H1 (cell line): ENCODE results near the gene SCGB1A1. TPM values are rescaled to one million over a fixed set of nuclear protein-coding genes. Genes with fewer than 3 reads are reported as not detected.

ENCODE experiments used
- CTCF ChIA-PET: fragments of 300-600 bp; sonication (Branson Sonifier 250); formaldehyde crosslinking; loops from one replicate; lab custom pipeline; 2021; ENCODE audit not compliant: partially characterized antibody; lab: Charles Lee
- POLR2A ChIA-PET: fragments of 300-600 bp; sonication (Branson Sonifier 250); formaldehyde crosslinking; loops from one replicate; lab custom pipeline; 2021; ENCODE audit warnings: inconsistent platforms; ENCODE audit not compliant: partially characterized antibody; lab: Charles Lee
- DNase-seq, 2 experiments: peaks; one replicate each; pipeline versions ENCODE4 v3.0.0 to v3.0.0-alpha.2; 2010 to 2022; ENCODE audit warnings: low spot score in 2 of 2, low read depth in 1 of 2, mixed read lengths in 1 of 2
- FAIRE-seq: peaks from 2 replicates; lab custom pipeline; 2011; peaks lifted over from hg19 to GRCh38; lab: Jason Lieb, UNC
- H2AFZ ChIP-seq: 2 replicates; pipeline ENCODE4 v1.8.1; 2012; ENCODE audit warnings: low read length, inconsistent platforms
- H2AK5ac ChIP-seq: 2 replicates; pipeline ENCODE4 v1.6.1; 2013; ENCODE audit warnings: low read depth, low read length
- H2BK120ac ChIP-seq: replicated peaks from 2 replicates; pipeline ENCODE3; 2013; ENCODE audit warnings: low read depth, low read length, inconsistent platforms
- H2BK12ac ChIP-seq: 2 replicates; pipeline ENCODE4 v1.6.1; 2013; ENCODE audit warnings: low read depth, low read length
- H2BK15ac ChIP-seq: 2 replicates; pipeline ENCODE4 v1.6.1; 2013; ENCODE audit warnings: low read length
- H2BK20ac ChIP-seq: 2 replicates; pipeline ENCODE4 v1.6.1; 2013; ENCODE audit warnings: low read length
- H2BK5ac ChIP-seq: 2 replicates; pipeline ENCODE4 v1.6.1; 2013; ENCODE audit warnings: low read depth, low read length
- H3K14ac ChIP-seq: 2 replicates; pipeline ENCODE4 v1.6.1; 2013; ENCODE audit warnings: inconsistent platforms; ENCODE audit not compliant: insufficient read length
- H3K18ac ChIP-seq: 2 replicates; pipeline ENCODE4 v1.6.1; 2013; ENCODE audit warnings: low read length; ENCODE audit errors: extremely low read depth
- H3K23ac ChIP-seq: 2 replicates; pipeline ENCODE4 v1.6.1; 2013; ENCODE audit warnings: inconsistent platforms; ENCODE audit not compliant: insufficient read length
- H3K23me2 ChIP-seq: 2 replicates; pipeline ENCODE4 v1.6.1; 2013; ENCODE audit warnings: low read depth, low read length
- H3K27ac ChIP-seq: 2 replicates; pipeline ENCODE4 v1.6.1; 2011; ENCODE audit warnings: low read depth, low read length, inconsistent platforms
- H3K27me3 ChIP-seq, 4 experiments: replicated peaks in 1 of 4; 1 replicate in 1 of 4; 2 replicates in 3 of 4; pipeline versions ENCODE4 v1.6.1 to v1.8.1; 2011 to 2013; ENCODE audit warnings: low read length in 3 of 4, mild to moderate bottlenecking in 3 of 4, inconsistent platforms in 2 of 4, mixed read lengths in 2 of 4, moderate library complexity in 1 of 4; ENCODE audit not compliant: control insufficient read depth in 3 of 4, insufficient read depth in 3 of 4; ENCODE audit errors: extremely low read depth in 1 of 4
- H3K36me3 ChIP-seq, 4 experiments: 2 replicates each; pipeline versions ENCODE4 v1.6.1 to v1.8.1; 2011 to 2013; ENCODE audit warnings: mild to moderate bottlenecking in 4 of 4, low read length in 3 of 4, moderate library complexity in 2 of 4, control low read depth in 1 of 4, inconsistent platforms in 1 of 4; ENCODE audit not compliant: insufficient read depth in 4 of 4, control insufficient read depth in 2 of 4
- H3K4ac ChIP-seq: replicated peaks from 2 replicates; pipeline ENCODE3; 2013; ENCODE audit warnings: low read length, low read depth, mixed read lengths, inconsistent platforms; ENCODE audit not compliant: insufficient read length
- H3K4me1 ChIP-seq, 4 experiments: replicated peaks in 1 of 4; 1 replicate in 1 of 4; 2 replicates in 3 of 4; pipeline versions ENCODE4 v1.6.1 to v1.8.1; 2011 to 2013; ENCODE audit warnings: low read length in 3 of 4, inconsistent platforms in 2 of 4, mixed read lengths in 1 of 4; ENCODE audit not compliant: insufficient read depth in 4 of 4, control insufficient read depth in 3 of 4
- H3K4me2 ChIP-seq, 2 experiments: 2 replicates each; pipeline versions ENCODE4 v1.6.1 to v1.8.1; 2011 to 2013; ENCODE audit warnings: low read depth in 2 of 2, low read length in 2 of 2, control low read depth in 1 of 2, inconsistent platforms in 1 of 2, mild to moderate bottlenecking in 1 of 2; ENCODE audit not compliant: insufficient read depth in 1 of 2
- H3K4me3 ChIP-seq, 4 experiments: fragments of 200-600, 300-600 bp in 1 of 4; sonication (generic), shearing (Covaris generic), sonication (Bioruptor Twin) in 1 of 4; 2 replicates each; pipeline versions ENCODE4 v1.5.1 to v1.8.1; 2011 to 2016; ENCODE audit warnings: low read length in 4 of 4, low read depth in 3 of 4, control low read depth in 2 of 4, inconsistent platforms in 2 of 4, mild to moderate bottlenecking in 2 of 4, mixed read lengths in 1 of 4, moderate library complexity in 1 of 4; ENCODE audit not compliant: insufficient read depth in 2 of 4; ENCODE audit errors: extremely low read depth in 1 of 4
- H3K56ac ChIP-seq: replicated peaks from 2 replicates; pipeline ENCODE3; 2013; ENCODE audit warnings: low read depth, mild to moderate bottlenecking, mixed read lengths, low read length, inconsistent platforms; ENCODE audit not compliant: insufficient read length
- H3K79me1 ChIP-seq: 2 replicates; pipeline ENCODE4 v1.6.1; 2013; ENCODE audit warnings: low read depth, low read length, control low read depth
- H3K79me2 ChIP-seq, 2 experiments: 2 replicates each; pipeline versions ENCODE4 v1.6.1 to v1.8.1; 2012 to 2013; ENCODE audit warnings: low read length in 2 of 2, mild to moderate bottlenecking in 2 of 2, inconsistent platforms in 1 of 2; ENCODE audit not compliant: insufficient read depth in 2 of 2, control insufficient read depth in 1 of 2
- H3K9ac ChIP-seq, 4 experiments: replicated peaks in 1 of 4; 1 replicate in 1 of 4; 2 replicates in 3 of 4; pipeline versions ENCODE4 v1.6.1 to v1.8.1; 2011 to 2013; ENCODE audit warnings: low read depth in 3 of 4, low read length in 3 of 4, control low read depth in 2 of 4, mild to moderate bottlenecking in 2 of 4, moderate library complexity in 2 of 4, inconsistent platforms in 1 of 4; ENCODE audit errors: extremely low read depth in 1 of 4
- H3K9me3 ChIP-seq, 2 experiments: 2 replicates each; pipeline versions ENCODE4 v1.6.1 to v1.8.1; 2012 to 2013; ENCODE audit warnings: mild to moderate bottlenecking in 2 of 2, moderate library complexity in 2 of 2, control low read depth in 1 of 2, inconsistent platforms in 1 of 2, low read depth in 1 of 2, low read length in 1 of 2, mixed read lengths in 1 of 2; ENCODE audit not compliant: insufficient read depth in 2 of 2
- H4K20me1 ChIP-seq, 2 experiments: replicated peaks in 1 of 2; 2 replicates each; pipeline versions ENCODE3 to v1.8.1; 2011 to 2013; ENCODE audit warnings: inconsistent platforms in 2 of 2, low read length in 2 of 2, mild to moderate bottlenecking in 1 of 2; ENCODE audit not compliant: insufficient read depth in 2 of 2, control insufficient read depth in 1 of 2
- H4K5ac ChIP-seq: 2 replicates; pipeline ENCODE4 v1.6.1; 2013; ENCODE audit warnings: low read length, low read depth, mixed read lengths, inconsistent platforms; ENCODE audit not compliant: insufficient read length
- H4K8ac ChIP-seq: 2 replicates; pipeline ENCODE4 v1.8.0; 2013; ENCODE audit warnings: mild to moderate bottlenecking, moderate library complexity, low read length, inconsistent platforms; ENCODE audit not compliant: insufficient read depth; ENCODE audit errors: extremely low read depth
- H4K91ac ChIP-seq: replicated peaks from 2 replicates; pipeline ENCODE3; 2013; ENCODE audit warnings: low read length, mixed read lengths, inconsistent platforms; ENCODE audit not compliant: insufficient read length
- CEBPB ChIP-seq: IDR thresholded peaks from 2 replicates; pipeline ENCODE4 v1.6.1; 2012; ENCODE audit warnings: low read depth, low read length
- JUND ChIP-seq: IDR thresholded peaks from 2 replicates; pipeline ENCODE4 v1.6.1; 2011; ENCODE audit warnings: mild to moderate bottlenecking, improper control_type of control experiment, low read length
- POLR2A ChIP-seq, 2 experiments: IDR thresholded peaks; 1 replicate in 1 of 2; 2 replicates in 1 of 2; pipeline ENCODE4 v1.6.1; 2011; ENCODE audit warnings: low read depth in 2 of 2, low read length in 2 of 2, mild to moderate bottlenecking in 2 of 2; ENCODE audit errors: control extremely low read depth in 1 of 2
- SUZ12 ChIP-seq: fragments of 200-600 bp; sonication (generic); IDR thresholded peaks from 2 replicates; pipeline ENCODE4 v1.6.1; 2012; ENCODE audit warnings: mild to moderate bottlenecking, inconsistent platforms, low read length, moderate library complexity, mixed read lengths
- WGBS, 2 experiments: shearing (Covaris generic) in 1 of 2; methylation state at CpG; one replicate each; pipeline versions ENCODE4 v1.1.6 to v1.1.7; 2013 to 2015; ENCODE audit warnings: low lambda C conversion rate in 2 of 2, mixed read lengths in 2 of 2, inconsistent platforms in 1 of 2, low coverage in 1 of 2, missing lambda C conversion rate in 1 of 2; ENCODE audit not compliant: insufficient replicate concordance in 2 of 2, insufficient coverage in 1 of 2, insufficient read length in 1 of 2; ENCODE audit errors: extremely low coverage in 1 of 2, missing lambda C conversion rate in 1 of 2; 5-methylcytosine and 5-hydroxymethylcytosine counted together
- polyA plus RNA-seq, 7 experiments: library from polyadenylated mRNA; depleted of rRNA in 3 of 7; stranded (reverse) in 5 of 7; unstranded in 2 of 7; fragments of >200 nt in 5 of 7; fragments of 200-250 nt in 2 of 7; gene quantifications; 1 replicate in 5 of 7; 2 replicates in 1 of 7; 4 replicates in 1 of 7; pipeline versions ENCODE4 v1.2.1 to v1.2.3, GENCODE V29; 2011 to 2013; ENCODE audit warnings: missing spikeins in 2 of 7, mixed read lengths in 2 of 7
- total RNA-seq: library from RNA; stranded (reverse); fragmentation: NEBNext Ultra II Directional; extraction: Animal tissue kit (Norgen Biotek cat#: 25700); gene quantifications from 2 replicates; pipeline ENCODE4 v1.2.1, GENCODE V29; 2021
- TF ChIP-seq, protein P1 (sequence below): IDR thresholded peaks from 2 replicates; pipeline ENCODE4 v1.6.1; 2012; ENCODE audit warnings: low read length, inconsistent platforms

Gene SCGB1A1
- total and polyA plus RNA-seq, 2 of the 8 experiments (the other 6 are each of a cell fraction or from before 2014, with no cell fraction given), result not detected

DNA sequence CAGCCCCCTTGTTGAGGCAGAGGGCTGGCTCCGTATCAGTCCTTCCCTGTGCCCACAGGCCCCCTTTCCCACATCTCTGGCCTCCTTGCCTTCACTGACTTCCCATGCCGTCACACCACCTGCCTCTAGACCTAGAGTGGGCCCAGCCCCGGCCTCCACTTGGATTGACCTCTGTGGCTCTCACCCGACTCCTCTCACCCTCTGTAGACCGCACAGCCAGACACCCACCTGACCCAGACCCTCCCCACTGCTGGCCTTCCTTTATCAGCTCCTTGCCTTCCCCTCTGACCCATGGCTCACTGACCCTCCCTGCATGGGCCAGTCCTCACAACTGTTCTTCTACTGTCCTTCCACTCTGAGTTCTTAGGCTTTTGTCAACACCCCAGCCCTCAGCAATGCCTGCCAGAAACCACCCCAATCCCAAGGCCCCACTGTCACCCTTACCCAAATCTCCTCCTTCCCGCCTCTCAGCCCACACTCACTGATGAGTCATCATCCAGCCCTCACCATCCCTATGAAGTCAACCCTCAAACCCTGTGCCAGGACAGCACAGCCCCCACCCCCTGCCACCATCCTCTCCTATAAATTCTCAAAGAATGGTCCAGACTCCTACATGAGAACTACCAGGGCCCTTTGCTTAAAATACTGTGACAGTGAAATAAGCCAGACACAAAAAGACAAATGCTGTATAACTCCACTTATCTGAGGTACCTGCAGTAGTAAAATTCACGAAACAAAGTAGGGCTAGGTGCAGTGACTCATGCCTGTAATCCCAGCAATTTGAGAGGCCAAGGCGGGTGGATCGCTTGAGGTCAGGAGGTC is 53.4 kb downstream of the SCGB1A1 start:
- H3K23ac ChIP-seq, result no peak overlapping the region
- H4K91ac ChIP-seq, result no peak overlapping the region
- H2BK15ac ChIP-seq, result no peak overlapping the region
- no peak overlapping the region for H3K27ac ChIP-seq
- H3K4me3 ChIP-seq, result no peak overlapping the region
- peak overlapping the region; percentile 84 for H3K4ac ChIP-seq
- H3K18ac ChIP-seq, result no peak overlapping the region
- H3K9me3 ChIP-seq, result no peaks in the 10 kb centered on the region
- peak overlapping the region; percentile 68; the same call in 1 of the 2 replicates for H4K8ac ChIP-seq
- POLR2A ChIA-PET, result no interaction called here
- H3K56ac ChIP-seq, result no peak overlapping the region
- TF ChIP-seq JUND, result 0 out of 2 replicates have a peak, but pooled peaks have one; percentile 55
- no peak for TF ChIP-seq POLR2A (IDR thresholded peaks at IDR 0.05; ENCODE audit: control extremely low read depth in 1 of 2, low read depth in 2 of 2, low read length in 2 of 2)
- no peak for TF ChIP-seq SUZ12
- no peak for TF ChIP-seq CEBPB
- TF ChIP-seq, protein P1, sequence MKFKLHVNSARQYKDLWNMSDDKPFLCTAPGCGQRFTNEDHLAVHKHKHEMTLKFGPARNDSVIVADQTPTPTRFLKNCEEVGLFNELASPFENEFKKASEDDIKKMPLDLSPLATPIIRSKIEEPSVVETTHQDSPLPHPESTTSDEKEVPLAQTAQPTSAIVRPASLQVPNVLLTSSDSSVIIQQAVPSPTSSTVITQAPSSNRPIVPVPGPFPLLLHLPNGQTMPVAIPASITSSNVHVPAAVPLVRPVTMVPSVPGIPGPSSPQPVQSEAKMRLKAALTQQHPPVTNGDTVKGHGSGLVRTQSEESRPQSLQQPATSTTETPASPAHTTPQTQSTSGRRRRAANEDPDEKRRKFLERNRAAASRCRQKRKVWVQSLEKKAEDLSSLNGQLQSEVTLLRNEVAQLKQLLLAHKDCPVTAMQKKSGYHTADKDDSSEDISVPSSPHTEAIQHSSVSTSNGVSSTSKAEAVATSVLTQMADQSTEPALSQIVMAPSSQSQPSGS, result no peak
- TF ChIP-seq, all 59 proteins: peak for 1
- Histone ChIP-seq H3K79me2 (no peaks in the 10 kb centered on the region), H3K9ac (no peak overlapping the region), H4K20me1 (no peaks in the 10 kb centered on the region), H3K79me1 (no peaks in the 10 kb centered on the region), H4K5ac (no peak overlapping the region), H3K4me2 (no peak overlapping the region), H3K27me3 (no peaks in the 10 kb centered on the region), H2BK20ac (no peak overlapping the region), H2BK12ac (no peak overlapping the region), H3K36me3 (no peaks in the 10 kb centered on the region), H2AFZ (no peak overlapping the region), H2AK5ac (no peak overlapping the region), H2BK120ac (no peak overlapping the region), H3K14ac (no peak overlapping the region), H2BK5ac (0 out of 2 replicates have a peak overlapping the region, but pooled peaks have one; percentile 16), H3K4me1 (no peaks in the 10 kb centered on the region), H3K23me2 (no peaks in the 10 kb centered on the region)
- 84% methylated on average over 9 of the region's 9 CpGs; no CpG with 5 or more reads in 1 of the 2 experiments for WGBS, 2 experiments
- FAIRE-seq (no peak), DNase-seq (no peak)
- CTCF ChIA-PET, result interaction anchor here (0.6 to 1.0 kb wide), 2 partner anchors 208 to 287 kb away, joined by 3 to 4 read pairs; no protein-coding TSS in a partner anchor
